GM18861 (cell line): ENCODE measurements around the gene ANTXR1.

Experiments
- ATAC-seq: cut with Tn5 transposase; IDR thresholded peaks from one replicate; pipeline ENCODE4 v1.9.1; 2021; ENCODE audit not compliant: unreplicated experiment

Gene ANTXR1

DNA sequence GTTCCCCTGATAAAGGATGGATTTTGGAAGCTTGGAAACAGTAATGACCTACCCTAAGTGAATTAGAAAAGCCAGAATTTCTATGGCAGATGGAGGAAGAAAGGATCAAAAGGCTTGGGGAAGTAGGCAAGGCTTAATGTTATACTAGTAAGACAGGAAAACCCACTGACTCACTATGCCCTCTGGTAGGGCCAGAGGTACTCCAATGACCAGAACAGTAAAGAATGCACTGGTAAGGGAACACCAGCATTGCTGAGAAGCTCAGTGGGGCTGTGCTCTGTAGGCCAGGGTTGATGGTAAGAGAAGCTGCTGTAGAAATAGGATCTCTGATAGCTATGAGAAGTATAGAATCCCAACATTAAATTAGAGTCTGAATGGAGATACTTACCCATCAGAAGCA lies 247.7 kb downstream of the ANTXR1 start:
- ATAC-seq = no peak

DNA sequence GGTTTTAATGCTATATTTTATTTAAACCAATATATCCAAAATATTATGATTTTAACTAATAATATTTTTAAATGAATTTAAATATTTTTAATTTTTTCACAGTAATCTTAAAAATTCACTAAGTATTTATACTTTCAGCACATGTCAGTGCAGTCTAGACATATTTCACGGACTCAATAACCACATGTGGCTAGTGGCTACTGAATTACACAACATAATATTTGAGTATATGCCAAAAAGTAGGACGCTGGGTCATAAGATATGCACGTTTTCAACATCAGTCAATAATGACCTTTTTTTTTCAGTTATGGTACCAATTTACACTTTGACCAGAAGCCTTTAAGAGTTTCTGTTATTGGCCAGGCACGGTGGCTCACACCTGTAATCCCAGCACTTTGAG lies 256.4 kb downstream of the ANTXR1 start:
- ATAC-seq = no peak

DNA sequence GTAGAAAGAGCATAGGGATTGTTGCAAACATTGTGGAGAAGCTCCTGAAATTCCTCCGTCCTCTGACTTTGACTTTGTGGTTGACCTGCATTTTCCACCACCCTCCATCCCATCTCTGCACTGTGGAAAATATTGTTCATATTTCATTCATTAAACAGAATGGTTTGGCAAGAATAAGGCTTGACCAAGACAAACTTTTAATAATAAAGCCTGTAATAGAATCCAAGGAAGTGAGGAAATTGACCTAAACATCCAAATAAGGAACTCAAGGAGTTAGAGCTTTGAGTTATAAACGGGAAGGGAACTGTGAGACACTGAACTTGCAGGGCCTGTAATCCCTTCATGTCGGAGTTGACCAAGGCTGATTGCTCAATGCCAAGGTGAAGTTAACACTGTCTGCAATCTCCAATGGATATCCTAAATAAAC lies 258.9 kb downstream of the ANTXR1 start:
- ATAC-seq = no peak

DNA sequence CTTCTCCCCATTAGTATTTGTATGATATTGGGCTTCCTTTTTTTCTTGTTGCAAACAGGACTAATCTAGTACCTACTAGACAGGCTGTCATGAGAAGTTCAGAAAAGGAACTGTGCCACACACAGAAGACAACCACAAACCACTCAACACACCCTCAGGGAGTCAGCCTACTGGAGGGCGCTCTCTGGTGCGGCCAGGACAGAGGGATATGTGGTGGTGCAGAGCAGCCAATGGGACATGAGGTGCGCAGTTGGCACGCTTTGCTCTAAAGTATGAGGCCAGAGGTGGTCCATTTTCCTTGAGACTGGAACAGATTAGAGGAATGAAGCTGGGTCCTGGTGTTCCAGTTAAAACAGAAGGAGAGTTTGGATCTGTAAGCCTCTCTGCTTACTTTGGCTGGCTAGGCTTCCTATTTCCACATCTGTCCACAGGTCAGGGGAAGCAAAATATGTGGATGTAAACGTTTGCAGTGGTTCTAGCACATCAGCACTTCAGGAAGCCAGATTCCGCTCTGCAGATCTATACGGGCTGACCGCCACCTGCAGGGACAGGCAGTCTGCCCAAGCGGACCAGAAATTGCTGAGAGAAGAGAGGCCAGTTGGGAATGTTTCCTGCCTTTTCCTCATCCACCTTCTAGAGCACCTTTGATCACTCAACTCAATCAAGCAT lies 260.0 kb downstream of the ANTXR1 start:
- ATAC-seq = no peak

DNA sequence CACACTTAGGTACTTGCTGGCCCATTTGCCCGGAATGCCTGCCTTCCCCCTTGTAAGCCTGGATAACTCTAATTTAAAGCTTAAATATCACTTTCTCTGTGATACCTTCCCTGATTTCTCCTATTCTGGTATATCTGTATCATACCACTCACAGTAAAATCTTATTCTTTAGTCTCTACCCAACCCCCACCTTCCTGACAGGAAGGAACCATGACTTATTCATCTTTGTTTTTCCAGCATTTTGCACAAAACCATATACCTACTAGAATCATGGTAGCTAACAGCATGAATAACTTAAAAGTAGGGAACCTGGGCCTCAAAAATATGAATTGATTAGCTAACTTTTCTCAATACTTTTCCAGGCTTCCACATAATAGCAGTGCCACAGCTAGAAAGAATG lies 262.5 kb downstream of the ANTXR1 start:
- no peak for ATAC-seq

DNA sequence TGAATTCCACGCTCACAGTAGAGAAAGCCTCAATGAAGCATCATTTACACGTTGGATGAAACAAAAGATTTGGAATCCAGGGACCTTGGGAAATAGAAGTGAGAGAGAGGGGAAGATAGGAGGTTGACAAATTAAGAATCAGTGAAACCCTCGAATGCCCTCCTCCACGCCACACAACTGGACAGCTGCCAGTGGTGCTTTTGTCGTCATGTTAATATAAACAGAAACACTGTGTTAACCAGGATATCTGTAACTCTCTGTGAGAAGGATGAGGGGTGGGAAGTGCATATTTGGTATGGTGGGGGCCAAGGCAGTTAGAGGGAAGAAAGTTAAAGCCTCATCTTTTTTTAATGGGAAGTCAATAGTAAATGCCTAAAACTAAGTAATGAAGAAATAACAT lies 265.4 kb downstream of the ANTXR1 start:
- ATAC-seq = no peak

DNA sequence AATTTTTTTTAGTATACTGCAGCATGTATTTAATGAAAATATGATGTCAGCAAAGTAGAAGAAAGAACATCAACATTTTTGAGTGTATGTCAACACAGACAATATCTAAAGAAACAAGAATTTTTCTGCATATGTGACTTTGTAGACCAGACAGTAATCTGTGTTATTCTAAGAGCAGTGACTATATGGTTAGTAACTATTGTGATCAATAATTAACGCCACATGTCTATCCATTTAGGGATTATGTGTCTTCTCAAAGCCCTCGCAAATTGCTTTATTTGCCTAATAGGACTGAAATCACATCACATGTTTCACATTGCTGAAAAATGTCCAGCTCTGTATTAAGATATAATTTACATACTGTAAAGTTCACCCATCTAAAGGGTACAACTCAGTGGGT lies 266.2 kb downstream of the ANTXR1 start:
- ATAC-seq = no peak

DNA sequence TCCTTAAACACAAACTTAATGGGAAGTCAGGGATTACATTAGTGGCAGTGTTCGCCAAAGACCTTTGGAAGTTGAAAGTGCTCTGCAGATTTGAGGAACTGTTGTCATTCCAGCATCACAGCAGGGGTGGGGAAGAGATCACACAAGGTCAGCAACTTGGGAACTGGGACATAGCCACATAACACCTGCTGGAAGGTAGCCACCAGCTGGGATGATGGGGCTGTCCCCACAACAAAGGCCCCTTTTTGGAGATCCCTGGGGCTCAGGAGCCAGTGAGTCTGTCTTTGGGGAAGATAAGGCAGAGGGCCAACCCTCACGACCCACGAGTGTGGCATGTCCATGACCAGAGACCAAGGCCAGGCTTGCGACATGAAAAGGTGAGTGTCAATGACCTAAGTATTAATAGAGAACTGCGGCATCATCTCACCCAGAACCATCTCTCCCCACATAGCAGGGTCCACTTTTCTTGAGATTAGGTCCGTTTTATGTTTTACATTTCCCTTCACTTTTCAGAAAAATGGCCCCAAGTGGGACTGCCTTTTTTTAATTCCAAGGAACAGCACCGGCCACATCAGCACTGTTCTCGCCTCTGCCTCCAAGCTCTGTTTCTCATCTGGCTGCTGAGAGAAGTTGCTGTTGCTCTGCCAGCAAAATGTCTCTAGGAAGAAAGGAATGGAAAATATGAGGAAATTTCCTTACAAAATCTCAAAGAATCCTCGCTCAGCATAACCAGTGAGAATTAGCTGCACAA lies 267.1 kb downstream of the ANTXR1 start:
- no peak for ATAC-seq

DNA sequence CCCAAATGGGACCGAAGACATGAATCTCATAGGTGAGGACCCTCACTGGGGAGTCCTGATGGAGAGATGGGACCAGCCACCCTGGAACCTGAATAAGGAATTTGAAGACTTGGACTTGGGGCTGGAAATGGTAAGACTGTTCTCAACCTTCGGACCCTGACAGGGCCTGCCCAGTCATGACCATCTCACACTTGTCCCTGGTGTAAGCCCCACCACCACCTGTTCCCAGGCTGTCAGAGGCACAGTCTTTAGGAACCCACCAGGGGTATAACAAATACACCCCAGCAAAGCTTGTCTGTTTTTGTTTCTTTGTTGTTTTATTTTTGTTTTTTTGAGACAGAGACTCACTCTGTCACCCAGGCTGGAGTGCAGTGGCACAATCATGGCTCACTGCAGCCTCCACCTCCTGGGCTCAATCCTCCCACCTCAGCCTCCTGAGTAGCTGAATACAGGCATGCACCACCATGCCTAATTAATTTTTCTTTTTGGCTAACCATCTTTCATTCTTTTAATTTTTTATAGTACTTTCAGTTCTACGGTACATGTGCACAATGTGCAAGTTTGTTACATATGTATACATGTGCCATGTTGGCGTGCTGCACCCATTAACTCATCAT lies 267.9 kb downstream of the ANTXR1 start:
- ATAC-seq = no peak

DNA sequence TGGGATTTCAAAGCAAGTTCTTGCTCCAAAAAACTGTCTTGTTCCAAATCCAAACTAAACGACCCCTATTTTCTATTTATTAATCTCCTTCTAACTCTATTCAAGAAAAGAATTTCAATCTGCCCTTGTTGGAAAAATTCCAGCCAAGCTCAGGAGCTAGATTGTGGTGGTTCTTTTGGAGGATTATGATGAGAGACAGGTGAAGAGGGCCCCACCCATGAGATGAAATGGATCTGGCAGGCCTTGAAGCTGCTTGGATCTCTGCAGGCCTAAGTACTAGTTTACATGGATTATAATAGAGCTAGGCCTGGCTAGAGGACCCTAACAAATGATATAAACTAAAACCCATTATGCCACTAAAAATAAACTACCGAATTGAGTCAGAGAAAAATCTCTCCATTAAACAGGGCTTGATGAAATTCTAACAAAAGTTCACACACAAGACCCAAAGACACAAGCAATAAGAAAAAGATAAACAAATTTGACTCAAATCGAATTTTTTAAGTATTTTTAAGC lies 272.5 kb downstream of the ANTXR1 start:
- no peak for ATAC-seq

DNA sequence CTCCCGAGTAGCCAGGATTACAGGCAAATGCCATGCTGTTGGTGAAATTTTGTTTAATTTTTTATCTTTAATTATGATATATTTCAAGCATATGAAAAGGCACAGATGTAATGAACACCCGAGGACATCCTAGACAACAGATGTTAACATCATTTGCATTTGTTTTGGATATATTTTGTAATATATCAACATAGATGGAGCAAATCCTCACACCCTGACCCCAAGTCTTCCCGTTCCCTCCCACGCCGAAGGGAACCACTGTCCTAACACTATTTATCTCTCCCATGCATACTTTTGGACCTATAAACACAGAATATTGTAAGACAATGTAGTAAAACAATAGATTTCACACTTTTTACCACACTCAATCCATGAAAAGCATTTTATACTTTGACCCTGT lies 274.6 kb downstream of the ANTXR1 start:
- ATAC-seq = no peak

DNA sequence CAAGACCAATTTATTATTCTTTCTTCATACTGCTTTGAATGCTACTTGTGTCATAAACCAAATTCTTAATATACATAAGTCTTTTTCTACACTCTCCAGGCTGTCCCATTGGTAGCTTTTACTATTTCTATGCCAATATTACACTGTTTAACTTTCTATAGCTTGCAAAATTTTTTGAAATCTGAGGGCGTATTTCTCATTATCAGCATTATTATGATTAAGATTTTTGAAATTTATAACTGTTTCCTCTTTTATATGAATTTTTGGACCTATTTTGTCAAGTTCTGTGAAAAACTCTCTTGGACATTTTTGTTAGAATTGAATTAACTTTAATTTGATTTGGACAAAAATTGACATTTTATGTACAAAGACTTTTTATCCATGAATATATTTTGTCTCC lies 275.4 kb downstream of the ANTXR1 start:
- ATAC-seq = no peak

DNA sequence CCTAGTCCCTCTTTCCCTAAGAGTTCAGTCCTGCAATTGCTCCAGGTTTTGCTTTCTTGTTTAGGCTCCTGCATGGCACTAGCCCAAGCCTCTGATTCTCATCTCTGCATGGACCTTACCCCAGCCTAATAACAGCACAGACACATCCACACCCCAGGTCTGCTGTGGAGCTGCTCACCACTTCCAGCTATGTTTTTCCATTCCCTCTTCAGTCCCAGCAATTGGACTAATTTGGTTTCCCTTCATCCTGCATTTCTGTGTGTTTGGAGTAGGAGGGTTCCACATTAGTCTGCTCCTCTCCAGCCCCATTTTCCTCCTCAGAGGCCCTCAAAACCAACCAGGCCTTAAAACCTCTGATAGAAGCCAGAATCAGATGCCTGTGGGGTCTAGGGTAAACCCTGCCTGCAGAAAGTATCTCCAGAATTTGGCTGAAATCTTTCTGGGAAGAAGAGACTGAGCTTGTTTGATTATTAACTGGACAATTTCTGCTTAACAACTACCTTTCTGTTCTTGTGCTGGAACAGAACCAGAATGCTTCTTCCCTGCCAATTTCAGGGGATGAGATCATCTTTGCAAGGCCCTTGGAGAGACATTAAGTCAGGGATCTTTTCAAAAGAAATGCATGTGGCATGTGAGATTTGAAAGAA lies 278.1 kb downstream of the ANTXR1 start:
- no peak for ATAC-seq

DNA sequence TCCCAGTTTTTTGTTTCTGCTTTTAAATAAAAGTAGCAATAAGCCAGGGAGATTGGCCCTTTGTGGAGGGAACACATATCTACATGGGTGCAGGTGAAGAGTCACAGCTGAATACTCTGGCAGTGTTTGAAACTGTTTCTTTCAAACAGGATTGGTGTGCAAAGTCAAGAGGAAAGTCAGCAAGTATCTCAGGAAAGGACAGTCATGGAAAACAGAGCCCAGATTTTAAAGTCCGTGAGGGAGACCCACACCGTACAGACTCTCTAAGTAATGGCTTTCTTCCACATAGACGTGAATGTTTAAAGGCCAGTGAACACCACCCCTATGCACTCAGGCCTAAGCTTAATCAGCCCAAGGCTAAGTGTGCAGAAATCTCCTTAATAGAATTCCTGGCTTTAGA lies 278.7 kb downstream of the ANTXR1 start:
- ATAC-seq = no peak

DNA sequence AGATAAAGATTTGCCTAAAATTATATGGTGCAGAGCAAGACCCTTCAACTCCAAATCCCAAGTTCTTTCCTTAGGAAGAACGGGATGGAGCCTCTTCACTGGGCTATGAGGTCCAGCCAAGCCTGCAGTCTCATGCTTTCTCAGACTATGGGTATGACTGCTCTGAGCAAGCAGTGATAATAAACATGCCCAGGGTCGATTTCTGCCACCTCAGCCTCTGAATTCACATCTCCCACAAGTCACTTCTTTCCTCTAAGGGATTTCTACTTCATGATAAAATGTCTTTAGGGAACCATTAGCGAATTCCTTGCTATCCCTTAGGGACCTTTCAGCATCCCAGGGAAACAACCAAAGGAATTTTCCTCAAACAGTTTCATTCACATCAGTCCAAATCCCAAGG lies 279.3 kb downstream of the ANTXR1 start:
- no peak for ATAC-seq

DNA sequence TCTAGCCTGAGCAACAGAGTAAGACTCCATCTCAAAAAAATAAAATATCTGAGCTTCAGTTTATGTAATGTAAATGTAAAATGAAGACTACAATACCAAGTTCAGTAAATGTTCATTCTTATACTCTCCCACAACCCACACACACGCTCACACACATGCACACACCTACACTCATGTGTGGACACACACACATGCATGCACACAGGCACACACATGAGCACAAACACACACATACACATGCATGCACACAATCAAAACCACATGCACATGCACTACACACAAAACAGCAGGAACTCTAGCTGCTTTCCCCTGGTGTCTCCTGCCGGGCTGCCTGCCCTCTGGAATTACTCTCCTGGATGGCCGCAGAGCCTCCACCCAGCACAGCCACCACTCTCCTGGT lies 283.4 kb downstream of the ANTXR1 start:
- ATAC-seq = no peak

DNA sequence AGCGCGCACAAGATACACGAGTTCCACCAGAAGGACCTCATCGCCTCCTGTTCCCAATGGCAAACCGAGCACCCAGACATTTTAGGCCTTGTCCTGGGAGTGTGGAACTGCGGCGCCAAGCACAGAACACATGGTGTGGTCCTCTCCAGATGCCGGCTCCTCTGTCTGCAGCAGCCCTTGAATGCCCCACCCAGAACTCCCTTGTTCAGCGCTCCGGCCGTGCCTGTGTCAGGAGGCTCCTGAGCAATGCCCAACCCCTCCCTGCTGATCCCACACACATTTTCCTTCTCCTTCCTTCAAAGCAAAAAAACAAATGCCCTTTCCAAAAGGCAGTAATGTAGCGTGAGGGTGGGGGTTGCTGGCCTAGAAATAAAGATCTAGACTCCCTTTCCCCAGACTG lies 284.2 kb downstream of the ANTXR1 start:
- no peak for ATAC-seq

DNA sequence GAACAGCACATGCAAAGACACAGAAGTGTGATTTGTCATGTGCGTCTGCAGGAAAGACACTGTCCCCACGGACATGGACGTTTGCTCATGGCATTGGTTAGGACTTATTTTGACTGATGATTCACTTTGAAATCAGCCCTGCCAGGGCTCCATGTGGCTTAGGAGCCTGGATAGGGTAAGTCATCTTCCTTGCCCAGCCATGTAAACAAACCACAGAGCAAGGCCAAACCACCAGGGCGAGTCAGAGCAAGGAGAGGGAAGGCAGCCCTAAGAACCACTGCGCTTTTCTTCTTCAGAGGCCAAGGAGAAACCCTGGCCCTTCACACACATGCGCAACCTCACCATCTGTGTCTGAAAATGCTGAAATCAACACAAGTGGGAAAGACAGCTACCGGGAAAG lies 285.3 kb downstream of the ANTXR1 start:
- ATAC-seq = no peak

DNA sequence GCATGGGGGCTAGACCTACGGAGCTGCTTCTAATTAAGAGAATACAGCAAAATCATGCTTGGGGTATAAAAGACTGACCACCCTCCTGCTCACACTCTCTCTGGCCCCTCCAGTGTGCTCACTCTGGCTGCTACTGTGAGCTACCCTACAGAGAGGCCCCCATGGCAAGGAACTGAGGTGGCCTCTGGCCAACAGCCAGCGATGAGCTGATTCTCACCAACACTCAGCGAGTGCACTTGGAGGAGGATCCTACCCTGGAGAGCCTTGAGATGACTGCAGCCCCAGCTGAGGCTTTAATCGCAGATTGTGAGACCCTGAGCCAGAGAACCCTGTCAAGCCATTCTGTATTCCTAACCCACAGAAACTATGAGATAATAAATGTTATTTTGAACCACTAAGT lies 285.9 kb downstream of the ANTXR1 start:
- ATAC-seq = no peak
